ENCODE results near the gene EFNA5. TPM values are rescaled to one million over a fixed set of nuclear protein-coding genes. Genes with fewer than 3 reads are reported as not detected.

Gene EFNA5
- total and polyA plus RNA-seq, 2 of the 13 experiments (the other 11 are each of a cell fraction or from before 2014, with no cell fraction given), result not detected

GRCh38 chr5:107352576-107352975 lies 318.2 kb downstream of the EFNA5 start:
- Histone ChIP-seq H3K4me2 (ENCODE audit: low read depth, low read length) (no peak overlapping the region), H3K79me2 (ENCODE audit: insufficient read depth, low read length) (no peaks in the 10 kb centered on the region), H3K27me3 (ENCODE audit: control insufficient read depth in 1 of 2, insufficient read depth in 2 of 2, low read length in 2 of 2) (no peaks in the 10 kb centered on the region), H4K20me1 (ENCODE audit: insufficient read depth, low read length) (no peaks in the 10 kb centered on the region), H2AFZ (ENCODE audit: low read length) (no peak overlapping the region), H3K4me3 (replicated peaks in 1 of 3; ENCODE audit: insufficient read depth in 1 of 3, low read depth in 2 of 3, low read length in 3 of 3) (no peak overlapping the region), H3K4me1 (ENCODE audit: insufficient read depth, low read length) (no peaks in the 10 kb centered on the region), H3K27ac (ENCODE audit: extremely low read length, insufficient read depth, low read length) (no peak overlapping the region), H3K9me3 (ENCODE audit: low read length) (no peaks in the 10 kb centered on the region; the same call in 1 of the 2 replicates), H3K36me3 (replicated peaks in 1 of 2; ENCODE audit: control insufficient read depth in 1 of 2, insufficient read depth in 2 of 2, low read length in 2 of 2) (no peaks in the 10 kb centered on the region), H3K9ac (ENCODE audit: insufficient read depth, low read depth, low read length) (no peak overlapping the region)
- ATAC-seq, result no peak
- CTCF ChIA-PET (ENCODE audit: low intra/inter-chr PET ratio, low total read pairs), result no interaction called here
- DNase-seq (ENCODE audit: low spot score), result no peak
- POLR2A ChIA-PET, result no interaction called here
- in situ Hi-C loops (cut with HindIII; ENCODE audit: extremely low pct_ligation_motif_present, low pct_unique_long_range_greater_than_20kb), result no loop called here
- FAIRE-seq, result no peak
- intact Hi-C loops (cut with micrococcal nuclease; ENCODE audit: unreplicated experiment), result no loop called here
- 11% methylated on average over 2 of the region's 2 CpGs for WGBS (ENCODE audit: low lambda C conversion rate)
- BruUV-seq (replicated peaks), result no TSS peak
- TF ChIP-seq ZNF710 (CRISPR knock-in tag; IDR thresholded peaks at IDR 0.05; ENCODE audit: borderline replicate concordance), result no peak
- no peak for TF ChIP-seq ATF7-NPFF (CRISPR knock-in tag; IDR thresholded peaks at IDR 0.05; ENCODE audit: low read depth)
- TF ChIP-seq FOXJ3 (CRISPR knock-in tag; IDR thresholded peaks at IDR 0.05; ENCODE audit: borderline replicate concordance), result no peak
- TF ChIP-seq MEF2D (CRISPR knock-in tag; IDR thresholded peaks at IDR 0.05), result no peak
- TF ChIP-seq MAFF (IDR thresholded peaks at IDR 0.05; ENCODE audit: low read depth, low read length), result no peak
- TF ChIP-seq ZNF691 (CRISPR knock-in tag; IDR thresholded peaks at IDR 0.05; ENCODE audit: borderline replicate concordance, low read depth), result no peak
- TF ChIP-seq RORA (CRISPR knock-in tag; IDR thresholded peaks at IDR 0.05), result no peak
- TF ChIP-seq NFE2 (CRISPR knock-in tag; IDR thresholded peaks at IDR 0.05), result no peak
- no peak for TF ChIP-seq ZFP37 (CRISPR knock-in tag; IDR thresholded peaks at IDR 0.05; ENCODE audit: borderline replicate concordance)
- TF ChIP-seq ZNF646 (CRISPR knock-in tag; IDR thresholded peaks at IDR 0.05), result no peak
- TF ChIP-seq PAF1 (CRISPR knock-in tag; IDR thresholded peaks at IDR 0.05), result no peak
- no peak for TF ChIP-seq ZBTB10 (CRISPR knock-in tag; IDR thresholded peaks at IDR 0.05; ENCODE audit: borderline replicate concordance)

All from HepG2 (cell line).